Measurements from ENCODE around the gene BATF3.
"Not testable (repeated sequence)": the region's sequence is repeated elsewhere in the genome, so short reads cannot be mapped to it uniquely, and the experiment has no call there.

BATF3 gene

DNA sequence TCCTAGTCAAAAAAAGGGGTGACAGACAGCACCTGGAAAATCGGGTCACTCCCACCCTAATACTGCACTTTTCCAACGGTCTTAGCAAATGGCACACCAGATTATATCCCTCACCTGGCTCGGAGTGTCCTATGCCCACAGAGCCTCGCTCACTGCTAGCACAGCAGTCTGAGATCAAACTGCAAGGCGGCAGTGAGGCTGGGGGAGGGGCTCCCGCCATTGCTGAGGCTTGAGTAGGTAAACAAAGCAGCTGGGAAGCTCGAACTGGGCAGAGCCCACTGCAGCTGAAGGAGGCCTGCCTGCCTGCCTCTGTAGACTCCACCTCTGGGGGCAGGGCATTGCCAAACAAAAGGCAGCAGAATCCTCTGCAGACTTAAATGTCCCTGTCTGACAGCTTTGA, 41.4 kb downstream of the BATF3 start:
- DNase-seq (ENCODE audit: low read depth in 2 of 2) = not testable (repeated sequence)

DNA sequence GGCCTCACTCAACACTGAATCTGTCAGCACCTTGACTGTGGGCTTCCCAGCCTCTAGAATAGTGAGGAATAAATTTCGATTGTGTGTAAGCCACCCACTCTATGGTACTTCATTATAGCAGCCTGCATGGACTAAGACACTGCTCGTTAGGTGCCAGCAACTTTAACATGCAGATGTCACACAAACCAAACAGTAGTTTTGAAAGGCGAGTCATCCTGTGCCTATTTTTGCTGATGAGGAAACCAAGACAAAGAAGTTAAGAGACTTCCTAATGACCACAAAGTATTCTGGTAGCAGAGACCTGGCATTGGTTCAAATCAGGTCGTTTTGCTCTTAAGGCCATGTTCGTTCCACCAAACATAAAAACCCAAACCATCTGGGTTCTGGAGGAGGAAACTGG, 42.9 kb downstream of the BATF3 start:
- DNase-seq (ENCODE audit: low read depth in 2 of 2) = no peak

DNA sequence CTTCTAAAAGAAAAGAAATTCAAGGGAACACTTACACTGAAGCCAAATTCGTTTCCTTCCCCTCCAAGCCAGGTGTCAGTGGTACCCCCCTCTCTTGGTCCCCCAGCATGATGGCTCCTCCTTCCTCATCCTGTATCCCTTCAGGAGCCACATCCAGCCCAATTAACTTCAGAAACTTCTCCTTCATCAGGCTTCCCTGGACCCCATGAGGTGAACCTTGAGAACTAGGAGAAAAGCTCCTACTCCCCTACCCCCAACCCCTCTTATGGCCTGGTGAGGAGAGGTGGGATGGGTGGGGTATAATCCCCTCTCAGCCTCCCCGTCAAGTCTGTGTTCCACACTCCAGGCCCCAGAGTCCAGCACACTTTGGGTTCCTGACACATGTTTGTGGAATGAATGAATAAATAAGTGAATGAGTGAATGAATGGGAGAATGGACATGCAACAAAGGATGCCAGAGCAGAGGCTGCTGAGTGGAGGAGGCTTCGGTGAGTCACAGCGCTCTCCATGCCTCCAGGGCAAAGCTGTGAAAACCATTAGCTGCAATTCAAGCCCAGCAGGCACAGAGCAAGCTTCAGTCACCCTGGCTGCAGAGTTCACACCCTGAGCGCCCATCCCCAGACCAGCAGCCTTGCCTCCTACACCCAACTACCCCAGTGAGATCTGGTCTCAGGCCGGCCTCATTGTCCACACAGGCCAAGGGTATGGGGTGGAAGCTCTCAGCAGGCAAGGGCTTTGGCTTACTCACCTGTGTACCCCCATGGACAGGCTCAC, 43.8 kb downstream of the BATF3 start:
- DNase-seq (ENCODE audit: low read depth in 2 of 2) = no peak

DNA sequence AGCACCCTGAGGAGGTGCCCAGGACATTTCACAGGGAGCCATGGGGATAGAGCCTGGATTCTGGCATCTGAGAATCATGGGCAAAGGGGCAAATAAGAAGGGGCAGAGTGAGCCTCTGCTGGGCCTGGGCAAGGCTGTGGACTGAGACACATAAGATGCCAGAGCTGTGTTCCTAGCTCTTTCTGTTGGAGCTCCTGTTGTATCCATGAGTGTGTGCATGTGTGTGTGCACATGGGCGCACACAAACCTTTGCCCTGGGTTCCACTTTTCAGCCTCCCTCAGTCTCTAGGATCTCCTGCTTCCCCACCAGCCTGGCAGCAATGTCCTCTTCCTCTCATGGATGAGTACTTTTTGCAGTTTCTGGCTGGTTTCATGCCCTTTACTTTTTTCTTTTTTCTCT, 47.0 kb downstream of the BATF3 start:
- DNase-seq (ENCODE audit: low read depth in 2 of 2) = no peak

DNA sequence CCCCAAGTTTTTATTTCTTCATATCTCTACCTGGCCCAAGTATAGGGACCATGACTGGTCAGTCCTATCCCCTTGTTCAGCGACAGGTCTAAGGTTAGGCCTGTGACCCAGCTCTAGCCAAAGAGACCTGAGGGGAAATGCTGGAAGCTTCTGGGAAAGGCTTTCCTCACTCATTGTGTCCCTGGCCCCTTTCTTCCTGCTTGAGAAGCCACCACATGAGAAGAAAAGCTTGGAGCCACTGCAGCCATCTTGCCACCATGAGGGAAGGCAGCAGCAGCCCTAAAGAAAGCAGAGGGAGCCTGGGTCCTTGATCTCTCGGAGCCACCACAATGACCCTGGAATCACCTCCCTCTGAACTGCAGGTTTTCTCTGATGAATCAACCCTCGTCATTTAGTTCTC, 47.7 kb downstream of the BATF3 start:
- DNase-seq (ENCODE audit: low read depth in 2 of 2) = no peak

DNA sequence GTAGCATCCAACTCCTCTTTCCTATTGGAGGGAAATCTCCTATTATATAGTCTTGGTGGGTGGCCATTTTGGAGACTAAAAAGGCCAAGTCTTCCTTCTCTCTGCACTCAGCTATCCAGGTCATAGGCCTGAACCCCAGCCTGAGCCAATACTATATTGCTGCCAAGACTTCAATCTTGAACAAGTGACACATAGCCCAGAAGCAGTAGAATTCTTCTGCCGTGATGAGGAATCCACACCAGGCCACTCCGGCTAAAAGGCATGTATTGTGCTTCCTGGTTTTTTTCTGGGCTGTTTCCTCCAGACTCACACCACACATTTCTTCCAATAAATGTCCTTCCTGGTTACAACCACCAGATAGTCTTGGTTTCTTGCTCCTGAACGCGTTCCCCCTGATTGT, 48.1 kb downstream of the BATF3 start:
- DNase-seq (ENCODE audit: low read depth in 2 of 2) = no peak

DNA sequence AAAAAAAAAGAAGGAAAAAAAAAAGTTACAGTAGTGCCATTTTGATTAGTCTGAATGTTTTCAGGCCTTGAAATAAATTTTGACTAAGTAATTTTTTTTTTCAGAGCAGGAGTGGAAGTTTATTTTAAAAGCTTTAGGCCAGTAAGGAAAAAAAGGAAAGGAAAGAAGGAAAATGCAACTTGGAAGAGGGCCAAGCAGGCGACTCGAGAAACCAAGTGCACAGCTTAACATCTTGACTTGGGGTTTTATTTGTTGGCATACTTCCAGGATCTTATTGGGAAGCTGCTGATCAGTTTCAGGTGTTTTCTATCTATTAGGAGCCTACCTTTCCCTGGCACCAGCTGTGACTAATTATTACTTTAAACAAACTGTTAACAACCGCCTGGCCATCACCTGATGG, 49.4 kb downstream of the BATF3 start:
- no peak for DNase-seq (ENCODE audit: low read depth in 2 of 2)

DNA sequence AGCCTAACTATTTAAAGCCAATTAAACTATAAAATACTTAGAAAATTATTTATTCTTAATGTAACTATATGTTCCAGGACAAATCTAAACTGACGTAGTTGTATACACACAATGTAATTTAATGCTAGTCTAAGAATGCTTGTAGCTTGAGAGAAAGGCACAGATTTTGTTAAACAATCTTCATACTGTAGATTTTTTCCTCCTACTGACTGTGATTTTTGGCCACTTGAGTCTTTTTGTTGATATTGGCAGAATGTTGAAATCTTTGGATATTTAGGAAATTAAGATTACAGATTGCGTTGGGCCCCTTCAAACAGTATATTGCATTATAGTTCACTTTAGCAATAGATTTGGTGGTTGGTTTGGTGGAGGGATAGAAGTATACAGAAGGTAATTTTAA, 50.6 kb downstream of the BATF3 start:
- DNase-seq (ENCODE audit: low read depth in 2 of 2) = no peak

DNA sequence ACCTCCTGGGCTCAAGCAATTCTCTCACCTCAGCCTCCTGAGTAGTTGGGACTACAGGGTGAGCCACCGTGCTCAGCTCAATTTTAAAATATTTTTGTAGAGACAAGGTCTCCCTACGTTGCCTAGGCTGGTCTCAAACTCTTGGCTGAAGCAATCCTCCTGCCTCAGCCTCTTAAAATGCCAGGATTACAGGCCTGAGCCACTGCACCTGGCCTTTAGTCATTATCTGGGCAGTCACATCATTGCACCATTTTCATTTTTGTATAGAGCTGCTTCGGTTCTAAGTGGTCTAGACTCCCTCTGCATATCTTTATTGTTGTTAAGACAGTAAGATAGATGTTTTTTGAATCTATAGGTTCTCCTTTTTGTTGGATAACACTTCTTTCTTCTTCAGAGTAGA, 51.2 kb downstream of the BATF3 start:
- no peak for DNase-seq (ENCODE audit: low read depth in 2 of 2)

DNA sequence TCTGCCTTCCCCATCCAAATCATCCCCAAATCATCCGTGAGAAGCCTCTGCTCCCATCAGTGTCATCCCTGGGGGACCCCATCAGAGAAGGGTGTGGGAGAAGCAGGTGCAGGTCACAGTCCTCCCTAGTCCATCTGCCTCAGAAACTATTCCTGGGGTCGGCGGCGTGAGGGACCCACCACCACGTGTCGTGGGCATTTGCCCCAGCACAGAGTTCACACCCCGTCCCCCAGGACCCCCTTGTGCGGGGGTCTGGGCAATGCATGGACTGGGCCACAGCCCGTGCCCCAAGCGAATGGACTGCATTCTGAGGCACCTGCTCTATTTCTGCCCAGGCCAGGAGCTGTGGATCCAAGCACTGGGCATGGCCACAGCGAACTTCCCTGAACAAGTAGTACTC, 52.6 kb downstream of the BATF3 start:
- no peak for DNase-seq (ENCODE audit: low read depth in 2 of 2)

DNA sequence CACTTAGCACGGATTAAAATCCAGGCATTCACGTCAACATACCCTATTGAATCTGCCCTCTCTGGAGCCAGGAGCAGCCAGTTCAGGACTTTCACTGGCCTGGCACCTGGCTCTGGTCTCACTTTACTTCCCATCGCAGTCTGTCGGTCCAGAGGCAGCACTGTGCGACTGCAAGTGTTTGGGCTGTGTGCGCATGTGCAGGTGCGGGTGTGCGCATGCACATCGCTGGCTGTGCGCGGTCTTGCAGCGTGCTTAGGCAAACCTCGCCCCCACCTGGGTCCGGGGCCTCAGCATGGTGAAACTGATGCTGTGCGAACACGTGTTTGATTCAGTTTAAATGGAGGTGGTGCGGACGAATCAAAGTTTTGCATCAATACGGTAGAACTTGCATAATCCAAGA, 53.1 kb downstream of the BATF3 start:
- no peak for DNase-seq (ENCODE audit: low read depth in 2 of 2)

DNA sequence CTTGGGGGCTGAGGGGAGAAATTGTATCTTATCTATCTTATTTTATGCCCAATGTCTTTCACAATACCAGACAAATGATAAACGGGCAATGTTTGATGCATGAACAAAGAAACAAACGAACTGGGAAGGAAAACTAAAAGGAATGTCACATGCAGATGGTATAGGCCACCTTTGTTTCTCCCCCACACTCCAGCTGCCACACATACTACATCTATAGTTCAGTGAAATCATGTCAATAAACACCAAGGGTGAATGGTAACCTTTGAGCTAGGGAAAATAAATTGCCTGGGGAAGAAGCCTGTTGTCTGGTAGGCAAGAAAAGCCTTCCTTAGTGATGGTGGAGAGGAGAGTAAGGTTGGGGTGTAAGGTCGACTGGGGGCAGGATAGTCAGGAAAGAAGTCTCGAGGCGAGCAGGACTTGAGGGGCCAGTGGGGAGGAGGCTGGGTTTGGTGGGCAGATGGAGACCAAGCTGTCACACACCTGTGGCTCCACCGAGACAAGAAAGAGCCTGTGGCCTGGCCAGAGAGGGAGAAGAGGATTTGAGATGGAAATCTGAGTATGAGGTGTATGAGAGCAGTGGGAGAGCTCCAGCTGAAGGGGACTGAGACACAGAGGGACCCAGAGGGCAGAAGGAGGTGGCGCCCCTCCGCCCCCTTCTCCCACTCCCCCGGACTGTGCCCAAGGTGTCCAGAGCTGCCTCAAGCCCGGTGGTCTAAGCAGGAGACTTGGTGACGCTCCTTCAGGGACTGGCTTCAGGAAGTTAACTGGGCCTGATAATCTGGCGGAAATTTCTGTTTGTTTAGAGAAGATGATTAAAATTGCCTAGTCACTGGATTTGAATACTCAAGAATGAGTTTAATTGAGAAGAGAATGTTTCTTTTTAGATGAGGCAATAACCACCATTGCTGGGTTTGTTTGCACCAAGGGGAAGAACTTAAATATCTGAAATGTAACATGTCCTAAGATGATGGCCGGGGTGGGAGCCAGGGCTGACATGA, 53.8 kb downstream of the BATF3 start:
- DNase-seq (ENCODE audit: low read depth in 2 of 2) = no peak

DNA sequence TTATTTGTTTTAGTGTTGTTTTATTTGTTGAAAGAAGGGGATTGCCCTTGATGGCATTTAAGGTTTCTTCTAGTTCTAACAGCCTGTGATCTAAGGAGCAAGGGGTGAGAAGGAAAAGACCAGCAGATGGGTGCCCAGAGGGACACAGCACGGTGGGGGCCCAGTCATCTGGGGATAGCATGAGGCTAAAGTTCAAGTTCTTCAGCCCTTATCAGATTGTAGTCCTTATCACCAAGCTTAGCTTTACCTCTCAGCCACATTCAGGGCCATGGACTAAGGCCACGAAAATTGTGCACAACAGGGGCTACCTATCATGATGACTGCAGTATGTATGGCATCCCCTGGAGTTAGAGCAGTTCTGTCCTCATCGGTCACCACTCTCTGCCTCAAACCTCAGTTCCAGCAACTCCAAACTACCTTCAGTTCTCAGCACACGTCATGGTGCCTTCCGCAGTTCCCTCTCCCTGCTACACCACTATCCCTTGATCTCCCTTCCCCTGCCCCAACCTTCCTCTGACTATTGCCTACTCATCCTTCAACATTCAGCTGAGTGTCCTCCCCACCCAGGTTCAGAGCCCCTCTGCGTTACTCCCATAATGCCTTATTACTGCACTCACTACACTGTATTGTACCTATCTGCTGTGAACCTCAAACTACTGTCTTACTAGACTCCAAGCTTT, 54.6 kb downstream of the BATF3 start:
- DNase-seq (ENCODE audit: low read depth in 2 of 2) = no peak

DNA sequence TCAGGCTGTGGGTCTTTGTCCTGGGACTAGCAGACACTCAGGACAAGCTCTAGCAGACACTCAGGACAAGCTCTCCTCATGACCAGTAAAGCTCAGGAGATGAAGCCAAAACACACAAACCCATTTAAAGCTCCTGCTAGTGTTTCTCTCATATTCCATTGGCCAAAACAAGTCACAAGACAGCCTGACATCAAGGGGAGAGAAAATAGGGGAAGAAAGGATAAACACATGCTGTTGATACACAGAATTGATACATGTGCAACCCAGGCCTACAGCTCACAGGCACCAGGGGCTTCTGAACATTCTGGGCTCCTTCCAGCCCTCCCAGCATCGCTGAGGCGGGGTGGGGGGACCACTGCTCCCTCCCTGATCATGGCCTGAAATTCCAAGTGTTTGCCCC, 55.8 kb downstream of the BATF3 start:
- no peak for DNase-seq (ENCODE audit: low read depth in 2 of 2)

DNA sequence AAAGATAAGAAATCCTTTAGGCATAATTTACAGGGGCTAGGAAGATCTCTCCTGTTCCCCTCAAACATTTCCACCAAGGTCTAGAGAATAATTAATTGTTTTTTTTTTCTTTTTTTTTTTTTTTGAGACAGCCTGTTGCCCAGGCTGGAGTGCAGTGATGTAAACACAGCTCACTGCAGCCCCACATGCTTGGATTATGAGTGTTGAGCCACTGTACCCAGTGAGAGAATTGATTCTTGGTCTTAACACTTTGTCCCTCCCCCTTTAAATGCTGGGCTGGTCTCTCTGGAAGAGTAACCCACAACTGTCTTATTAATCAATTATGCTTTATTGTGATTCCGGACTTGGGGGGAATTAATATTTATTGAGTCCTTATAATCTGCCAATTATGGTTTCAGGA, 57.7 kb downstream of the BATF3 start:
- DNase-seq (ENCODE audit: low read depth in 2 of 2) = no peak

DNA sequence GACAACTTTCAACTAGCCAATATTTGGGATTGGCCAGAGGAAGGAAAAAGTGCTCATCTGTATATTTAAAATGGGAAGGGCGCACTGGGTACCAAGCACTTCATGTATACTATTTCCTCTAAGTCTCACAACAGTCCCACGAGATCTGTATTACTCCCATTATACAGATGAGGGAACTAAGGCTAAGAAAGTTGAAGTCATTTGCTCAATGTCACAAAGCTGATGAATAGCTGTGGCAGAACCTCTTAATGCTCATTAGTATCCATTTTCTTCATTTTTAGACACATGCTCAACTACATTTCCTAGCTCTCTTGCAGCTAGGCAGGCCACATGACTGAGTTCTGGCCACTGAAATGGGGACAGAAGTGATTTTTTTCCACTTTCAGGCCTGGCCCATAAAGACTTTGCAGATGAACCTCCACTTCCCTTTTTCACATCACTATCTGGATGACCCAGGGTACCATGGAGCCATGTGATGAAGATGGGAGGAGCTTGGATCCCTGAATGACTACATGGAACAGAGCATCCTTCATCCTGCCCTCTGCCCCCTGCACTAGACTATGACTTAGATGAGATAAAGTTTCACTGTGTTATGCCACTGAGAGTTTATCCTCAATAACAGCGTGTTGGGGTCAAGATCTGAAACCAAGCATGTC, 59.3 kb downstream of the BATF3 start:
- no peak for DNase-seq (ENCODE audit: low read depth in 2 of 2)

DNA sequence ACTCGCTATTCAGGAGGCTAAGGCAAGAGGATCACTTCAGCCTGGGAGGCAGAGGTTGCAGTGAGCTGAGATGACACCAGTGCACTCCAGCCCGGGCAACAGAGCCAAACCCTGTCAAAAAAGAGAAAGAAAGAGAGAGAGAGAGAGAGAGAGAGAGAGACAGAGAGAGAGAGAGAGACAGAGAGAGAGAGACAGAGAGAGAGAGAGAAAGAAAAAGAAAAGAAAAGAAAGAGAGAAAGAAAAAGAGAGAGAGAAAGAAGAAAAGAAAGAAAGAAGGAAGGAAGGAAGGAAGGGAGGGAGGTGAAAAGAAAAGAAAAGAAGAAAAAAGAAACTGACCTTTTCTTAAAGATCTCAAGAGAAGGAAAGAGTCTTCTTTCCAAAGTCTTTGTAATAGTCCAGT, 60.1 kb downstream of the BATF3 start:
- DNase-seq (ENCODE audit: low read depth in 2 of 2) = not testable (repeated sequence)

DNA sequence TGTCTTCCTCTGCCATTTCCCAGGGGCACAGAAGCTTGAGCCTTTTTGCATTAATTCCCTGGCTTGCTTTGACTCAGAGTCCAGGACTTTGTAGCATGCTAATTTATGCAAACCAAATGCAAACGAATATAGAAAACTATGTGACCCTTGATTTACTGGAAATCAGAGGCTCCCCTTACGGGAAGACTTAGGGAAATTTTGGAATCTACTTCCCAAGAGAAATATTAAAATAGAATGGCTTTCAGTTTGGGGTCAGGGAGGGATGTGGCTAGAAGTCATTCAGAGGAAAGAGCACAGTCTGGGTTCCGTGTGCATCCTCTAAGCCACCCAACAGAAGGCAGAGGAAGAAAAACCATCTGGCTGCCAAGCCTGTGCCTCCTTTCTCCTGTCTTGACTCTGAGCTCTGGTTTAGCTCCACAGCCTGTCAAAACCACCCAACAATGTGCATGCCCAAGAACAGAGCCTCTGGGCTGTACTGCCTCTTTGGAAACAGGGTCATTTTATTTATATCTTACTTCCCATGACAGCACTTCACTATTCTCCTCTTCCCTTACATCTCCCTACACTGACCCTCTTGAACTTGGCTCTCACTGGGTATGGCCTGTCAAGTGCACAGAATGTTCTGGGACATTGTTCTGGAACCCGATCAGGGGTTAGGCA, 61.0 kb downstream of the BATF3 start:
- no peak for DNase-seq (ENCODE audit: low read depth in 2 of 2)

DNA sequence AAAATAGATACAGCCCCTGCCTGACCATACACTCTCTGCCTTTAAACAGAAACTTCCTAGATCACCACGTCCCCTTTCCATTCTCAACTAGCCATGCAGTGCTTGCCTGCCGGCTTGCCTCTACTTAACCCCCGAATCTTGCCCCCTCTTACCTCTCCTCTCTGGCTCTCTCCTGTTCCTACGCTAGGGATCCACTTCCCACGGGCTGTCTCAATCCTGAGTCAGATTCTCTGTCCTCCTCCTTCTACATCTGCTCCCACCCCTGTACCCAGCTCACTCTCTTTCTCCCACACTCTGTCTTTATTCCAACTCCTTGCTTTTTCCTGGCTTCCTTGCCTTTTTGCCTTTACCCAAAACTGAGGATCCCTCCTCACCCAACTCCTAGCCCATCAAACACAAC, 61.7 kb downstream of the BATF3 start:
- no peak for DNase-seq (ENCODE audit: low read depth in 2 of 2)
